GM06990 (cell line): ENCODE results near the gene PSMC1.

Experiments used
- DNase-seq: peaks from one replicate; pipeline ENCODE4 v3.0.0-alpha.2; 2011; ENCODE audit not compliant: insufficient read length; ENCODE audit errors: extremely low read depth
- H3K27me3 ChIP-seq: replicated peaks from 2 replicates; pipeline ENCODE4 v1.6.0; 2011; ENCODE audit warnings: low read length; ENCODE audit not compliant: control insufficient read depth, insufficient read depth
- H3K36me3 ChIP-seq: 2 replicates; pipeline ENCODE4 v1.5.1; 2011; ENCODE audit warnings: low read length; ENCODE audit not compliant: control insufficient read depth, insufficient read depth
- H3K4me3 ChIP-seq: replicated peaks from 2 replicates; pipeline ENCODE4 v1.5.1; 2011; ENCODE audit warnings: low read depth, mild to moderate bottlenecking, control low read depth, low read length
- CTCF ChIP-seq: IDR thresholded peaks from 2 replicates; pipeline ENCODE4 v1.5.1; 2011; ENCODE audit warnings: low read length, control low read depth, mild to moderate bottlenecking, inconsistent platforms; ENCODE audit not compliant: insufficient read depth, poor library complexity, severe bottlenecking

Gene PSMC1

GRCh38 chr14:90263748-90264449 lies 7.5 kb downstream of the PSMC1 start:
- no peak for DNase-seq
- H3K36me3 ChIP-seq = peaks cover 15% of the 10 kb centered on the region
- TF ChIP-seq CTCF = no peak
- H3K27me3 ChIP-seq = no peaks in the 10 kb centered on the region
- no peak overlapping the region for H3K4me3 ChIP-seq

DNA sequence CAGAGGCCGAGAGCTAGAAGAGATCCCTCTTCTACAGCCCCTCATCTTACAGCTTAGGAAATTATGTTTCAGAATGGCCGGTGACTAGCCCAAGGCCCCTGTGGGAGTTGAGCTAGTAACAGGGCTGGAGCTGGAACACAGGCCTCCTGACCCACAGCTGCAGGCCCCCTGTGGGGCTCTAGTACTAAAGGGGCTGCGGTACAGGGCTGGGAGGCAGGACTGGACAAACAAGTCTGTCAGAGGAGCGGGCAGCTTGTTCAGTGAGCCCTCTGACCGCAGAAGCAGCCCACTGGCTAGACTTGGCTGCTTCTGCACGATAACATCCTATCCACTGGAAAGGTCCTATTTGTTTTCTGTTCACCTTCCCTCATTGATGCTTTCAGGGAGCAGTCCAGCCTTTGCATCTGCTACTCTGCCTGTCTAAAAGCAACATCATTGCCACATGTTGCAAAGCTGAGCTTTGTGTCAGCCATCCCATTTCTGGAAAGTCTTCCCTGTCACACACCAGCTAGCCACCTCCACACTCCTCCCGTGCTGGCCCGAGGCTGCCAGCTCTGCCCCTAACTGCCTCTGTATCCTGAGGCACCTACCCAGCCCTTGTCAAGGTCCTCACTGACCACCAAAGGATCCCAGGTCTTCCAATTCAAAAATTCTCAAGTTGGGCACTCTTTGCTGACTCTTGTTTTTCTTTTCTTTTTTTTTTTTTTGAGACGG lies 10.2 kb downstream of the PSMC1 start:
- TF ChIP-seq CTCF = no peak
- Histone ChIP-seq H3K4me3 (no peak overlapping the region), H3K36me3 (peaks cover 19% of the 10 kb centered on the region), H3K27me3 (no peaks in the 10 kb centered on the region)
- DNase-seq = no peak

DNA sequence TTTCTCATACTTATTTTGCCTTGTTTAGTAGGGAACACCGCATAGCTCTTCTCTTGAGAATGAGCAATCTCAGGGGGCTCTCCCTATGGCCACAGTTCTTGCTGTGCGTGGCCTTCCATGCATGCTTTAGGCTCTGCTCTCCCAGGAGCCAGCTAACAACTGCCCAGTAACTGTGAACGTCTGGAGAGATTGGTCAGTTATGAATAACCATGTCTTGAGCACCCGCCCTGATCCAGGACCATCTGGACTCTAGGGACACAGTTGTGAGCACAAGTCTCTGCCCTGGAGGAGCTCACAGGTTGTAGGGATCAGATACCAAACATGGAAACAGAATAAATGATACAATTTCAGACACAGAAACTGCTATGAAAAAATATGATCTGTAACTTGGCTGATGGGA lies 12.1 kb downstream of the PSMC1 start:
- DNase-seq = no peak
- H3K27me3 ChIP-seq = no peaks in the 10 kb centered on the region
- no peak overlapping the region for H3K4me3 ChIP-seq
- peaks cover 22% of the 10 kb centered on the region for H3K36me3 ChIP-seq
- no peak for TF ChIP-seq CTCF

GRCh38 chr14:90272523-90272922 lies 16.2 kb downstream of the PSMC1 start:
- TF ChIP-seq CTCF = no peak
- Histone ChIP-seq H3K4me3 (no peak overlapping the region), H3K36me3 (peaks cover 19% of the 10 kb centered on the region), H3K27me3 (no peaks in the 10 kb centered on the region)
- no peak for DNase-seq

- no peaks in the 10 kb centered on the region for H3K27me3 ChIP-seq
- no peak for DNase-seq
- TF ChIP-seq CTCF = no peak
- H3K4me3 ChIP-seq = no peak overlapping the region
- H3K36me3 ChIP-seq = peaks cover 21% of the 10 kb centered on the region
These were observed 17.2 kb downstream of the PSMC1 start for GRCh38 chr14:90273532-90273931.
